HG03066 (cell line): ENCODE results near the gene ATP11A.
"Not testable (repeated sequence)": the region's sequence is repeated elsewhere in the genome, so short reads cannot be mapped to it uniquely, and the experiment has no call there.

ENCODE experiments used
- ATAC-seq: cut with Tn5 transposase; IDR thresholded peaks from one replicate; pipeline ENCODE4 v1.9.1; 2021; ENCODE audit warnings: low read depth; ENCODE audit not compliant: unreplicated experiment

ATP11A gene

GRCh38 chr13:112669881-112670499 lies 19.8 kb upstream of the ATP11A start:
- ATAC-seq: no peak

DNA sequence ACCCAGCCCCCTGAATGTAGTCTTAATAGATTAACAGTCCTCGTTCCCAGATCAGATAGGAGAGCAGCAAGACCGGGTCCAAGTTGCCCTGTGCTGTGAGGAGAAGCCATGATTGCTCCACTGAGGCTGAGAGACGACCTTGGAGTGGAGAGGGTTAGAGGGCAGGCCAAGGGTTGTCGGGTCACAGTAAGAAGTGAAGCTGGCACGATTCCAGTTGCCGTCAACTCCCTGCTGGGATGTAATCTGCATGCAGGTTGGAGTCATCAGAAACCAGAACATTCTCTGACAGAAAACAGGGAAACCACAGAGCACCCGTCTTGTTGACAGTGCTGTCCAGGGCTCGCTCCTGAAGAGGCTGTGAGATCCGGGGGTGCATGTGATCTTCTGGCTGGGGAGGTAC lies 19.0 kb upstream of the ATP11A start:
- ATAC-seq: no peak

DNA sequence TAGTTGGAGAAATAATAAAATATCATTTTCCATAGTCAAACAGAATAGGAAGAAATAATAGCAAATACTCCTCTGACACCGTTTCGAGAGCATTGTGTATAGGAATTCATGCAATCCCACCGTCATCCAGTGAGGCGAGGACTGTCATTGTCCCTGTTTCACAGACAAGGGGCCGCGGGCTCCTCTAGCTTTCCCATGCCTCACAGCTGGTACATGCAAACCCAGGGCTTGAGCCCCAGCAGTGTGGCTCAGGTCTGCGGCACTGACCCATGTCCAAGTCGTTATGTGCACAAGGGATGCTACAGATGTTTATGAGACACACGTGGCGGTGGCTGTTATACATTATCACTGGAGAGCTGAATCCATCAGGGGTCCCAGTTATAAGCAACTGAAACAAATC lies 18.5 kb upstream of the ATP11A start:
- no peak for ATAC-seq

DNA sequence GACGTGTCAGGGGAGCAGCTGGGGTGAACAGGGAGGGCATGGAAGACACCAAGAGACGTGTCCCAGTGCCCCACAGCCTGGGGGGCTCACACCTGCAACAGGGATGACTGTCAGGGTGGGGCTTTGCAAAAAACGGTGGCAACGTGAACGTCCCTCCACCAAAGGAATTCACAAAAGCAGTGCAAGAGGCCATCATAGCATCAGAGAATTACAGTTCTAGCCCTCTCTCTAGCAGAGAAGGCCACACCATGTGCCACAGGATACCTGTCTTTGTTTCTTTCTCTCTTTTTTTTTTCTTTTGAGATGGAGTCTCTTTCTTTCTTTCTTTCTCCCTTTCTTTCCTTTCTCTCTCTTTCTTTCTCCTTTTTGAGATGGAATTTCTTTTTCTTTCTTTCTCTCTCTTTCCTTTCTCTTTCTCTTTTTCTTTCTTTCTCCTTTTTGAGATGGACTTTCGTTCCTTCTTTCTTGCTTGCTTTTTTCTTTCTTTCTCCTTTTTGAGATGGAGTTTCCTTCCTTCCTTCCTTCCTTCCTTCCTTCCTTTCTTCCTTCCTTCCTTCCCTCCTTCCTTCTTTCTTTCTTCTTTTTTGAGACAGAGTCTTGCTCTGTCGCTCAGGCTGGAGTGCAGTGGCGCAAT lies 17.1 kb upstream of the ATP11A start:
- ATAC-seq: no peak

DNA sequence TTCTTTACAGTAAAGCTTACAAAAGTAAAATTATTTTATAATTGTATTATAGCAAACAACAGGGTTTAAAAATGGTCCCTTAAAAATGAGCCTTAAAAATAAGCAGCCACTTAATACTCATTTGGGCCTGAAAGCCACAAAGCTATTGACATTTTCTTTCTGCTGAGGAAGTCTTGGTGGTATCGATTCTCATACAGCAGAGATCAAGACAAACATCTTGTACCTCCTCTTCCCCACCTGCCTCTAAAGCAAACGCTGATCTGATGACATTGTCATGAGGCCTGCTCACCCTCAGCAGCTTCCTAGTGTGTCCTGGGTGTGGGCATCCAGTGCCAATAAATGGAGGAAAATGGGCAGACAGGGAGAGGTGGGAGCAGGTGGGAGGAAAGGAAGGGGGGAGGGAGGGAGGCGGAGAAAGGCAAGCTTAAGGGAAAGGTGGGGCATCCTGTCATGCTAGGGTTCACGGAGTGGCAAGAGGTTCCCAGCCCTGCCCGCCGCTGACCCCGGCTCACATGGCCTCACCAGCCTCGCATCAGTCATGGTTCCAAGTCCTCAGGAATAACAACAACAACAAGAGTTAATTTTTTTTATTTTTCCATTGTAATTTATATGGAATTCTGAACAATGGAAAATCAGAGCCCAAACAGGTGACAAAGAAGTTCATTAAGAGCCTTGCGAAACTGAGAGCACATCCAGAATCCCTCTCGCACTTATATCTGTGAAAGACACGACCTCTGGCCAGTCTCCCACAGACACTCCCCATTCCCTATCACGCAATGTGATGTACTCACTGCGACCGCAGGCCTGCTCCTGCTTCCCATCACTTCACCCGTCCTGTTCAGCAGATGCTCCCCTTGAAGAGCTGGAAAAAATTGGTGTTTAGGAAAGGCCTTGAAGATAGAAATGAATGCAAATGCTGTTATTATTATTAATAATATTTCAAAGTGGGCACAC lies 15.1 kb upstream of the ATP11A start:
- no peak for ATAC-seq

GRCh38 chr13:112675366-112675756 lies 14.5 kb upstream of the ATP11A start:
- ATAC-seq: no peak

DNA sequence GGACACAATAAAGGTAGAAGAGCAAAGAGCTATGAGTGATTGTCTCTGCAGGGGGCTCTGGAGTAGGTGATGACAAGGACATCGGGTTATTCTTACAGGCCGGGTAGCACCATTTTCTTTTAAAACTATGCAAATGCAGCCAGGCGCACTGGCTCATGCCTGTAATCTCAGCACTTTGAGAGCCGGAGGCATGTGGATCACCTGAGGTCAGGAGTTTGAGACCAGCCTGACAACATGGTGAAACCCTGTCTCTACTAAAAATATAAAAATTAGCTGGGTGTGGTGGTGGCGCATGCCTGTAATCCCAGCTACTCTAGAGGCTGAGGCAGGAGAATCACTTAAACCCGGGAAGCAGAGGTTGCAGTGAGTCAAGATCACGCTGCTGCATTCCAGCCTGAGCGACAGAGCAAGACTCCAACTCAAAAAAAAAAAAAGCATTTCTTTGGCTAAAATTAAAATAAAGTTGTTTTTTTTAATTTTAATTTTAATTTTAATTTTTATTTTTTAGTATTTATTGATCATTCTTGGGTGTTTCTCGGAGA lies 12.3 kb upstream of the ATP11A start:
- ATAC-seq: not testable (repeated sequence)

GRCh38 chr13:112679381-112679780 lies 10.5 kb upstream of the ATP11A start:
- ATAC-seq: no peak

GRCh38 chr13:112679932-112680677 lies 9.7 kb upstream of the ATP11A start:
- no peak for ATAC-seq

DNA sequence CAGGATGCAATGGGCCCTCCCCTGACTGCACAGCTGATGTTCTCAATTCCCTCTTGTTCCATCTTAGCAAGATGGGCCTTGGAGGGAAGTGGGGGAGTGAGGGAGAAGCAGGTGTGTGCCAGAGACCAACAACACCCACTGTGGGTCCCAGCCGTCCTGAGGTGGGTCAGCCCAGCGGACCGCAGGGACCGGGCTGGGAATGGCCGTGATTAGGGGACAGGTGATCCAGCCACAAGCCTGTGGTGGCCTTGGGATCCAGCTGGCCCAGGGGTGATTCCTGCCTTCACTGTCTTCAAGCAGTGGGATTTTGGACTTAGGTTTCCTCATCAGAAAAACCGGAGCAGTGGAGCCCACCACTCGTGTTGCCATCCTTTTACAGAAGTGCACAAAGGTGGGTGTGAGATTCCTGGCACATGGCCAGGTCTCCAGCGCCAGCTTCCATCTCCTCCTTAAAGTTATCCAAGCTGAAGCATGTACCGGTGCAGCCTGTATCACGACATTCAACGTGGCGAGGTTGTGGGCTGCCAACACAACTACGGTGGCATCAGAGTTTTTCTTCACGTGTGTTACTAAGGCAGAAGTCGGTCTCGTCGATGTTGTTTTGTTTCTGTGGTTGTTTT lies 9.0 kb upstream of the ATP11A start:
- no peak for ATAC-seq

DNA sequence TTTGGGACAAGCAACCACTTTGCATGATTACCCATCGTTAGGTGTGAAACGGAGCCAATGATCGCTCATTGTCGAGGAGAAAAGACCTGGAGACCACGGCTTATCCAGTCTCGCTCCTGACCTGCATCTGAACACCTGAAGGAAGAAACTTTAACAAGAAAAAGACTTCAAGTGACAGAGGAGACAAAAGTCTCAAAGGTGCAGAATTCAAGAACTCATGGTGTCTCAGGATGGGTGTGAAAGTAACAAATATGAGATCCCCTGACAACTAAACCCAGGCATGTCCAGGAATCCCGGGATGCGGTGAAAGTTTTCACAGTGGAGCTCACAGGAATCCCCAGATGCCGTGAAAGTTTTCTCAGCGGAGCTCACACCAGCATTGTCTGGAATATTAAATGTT lies 6.3 kb upstream of the ATP11A start:
- ATAC-seq: no peak

DNA sequence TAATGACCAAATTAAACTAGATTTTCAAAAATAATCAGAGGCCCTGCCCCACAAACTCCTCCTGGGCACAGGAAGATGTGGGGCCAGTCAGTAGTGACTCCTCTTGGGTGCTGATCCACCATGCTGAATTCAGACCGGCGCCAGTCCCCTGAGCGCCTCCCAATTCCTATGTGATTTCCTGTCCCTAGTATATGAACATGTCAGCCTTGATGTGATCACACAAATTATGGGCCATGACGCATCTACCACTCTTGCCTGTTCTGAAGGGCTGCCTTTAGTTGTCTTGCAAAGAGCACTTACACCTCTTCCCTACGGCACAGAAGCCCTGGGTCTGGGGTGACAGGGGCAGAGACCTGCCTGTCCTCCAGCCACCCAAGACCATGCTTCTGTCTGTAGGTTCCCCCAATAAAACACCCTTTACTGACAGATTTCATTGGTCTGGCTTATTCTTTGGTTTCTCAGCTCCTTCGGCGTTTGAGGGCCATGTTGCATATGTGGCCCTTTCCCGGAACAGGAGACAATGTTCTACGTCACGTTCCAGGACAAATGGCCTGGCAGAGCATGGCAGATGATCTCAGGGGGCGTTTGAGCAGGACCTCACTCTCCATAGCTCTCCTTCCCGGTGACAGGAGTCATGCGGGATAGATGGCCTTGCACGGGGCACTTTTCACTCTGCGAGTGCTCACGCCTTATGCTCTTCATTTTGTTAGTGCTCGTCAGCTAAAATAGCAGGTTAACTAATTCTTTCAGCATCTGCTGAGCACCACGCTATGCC lies 5.6 kb upstream of the ATP11A start:
- ATAC-seq: no peak

GRCh38 chr13:112685189-112685805 lies 4.5 kb upstream of the ATP11A start:
- ATAC-seq: not testable (repeated sequence)

DNA sequence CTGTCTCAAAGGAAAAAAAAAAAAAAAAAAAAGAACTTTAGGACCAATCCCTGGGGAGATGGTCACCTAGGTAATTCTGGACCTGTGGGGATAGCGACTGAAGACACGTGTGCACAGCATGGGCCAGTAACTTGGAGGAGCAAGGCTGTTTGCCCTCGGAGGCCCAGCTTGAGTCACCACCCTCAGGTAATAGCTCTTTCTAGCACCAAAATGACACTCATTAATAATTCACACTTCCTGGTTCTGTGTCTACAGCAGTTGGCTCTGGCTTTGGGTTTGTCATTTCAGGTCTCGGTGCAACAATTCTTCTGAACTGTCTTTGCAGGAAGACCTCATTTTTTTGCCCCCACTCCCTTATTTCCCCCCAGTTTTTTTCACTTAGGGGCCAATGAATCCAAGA lies 3.9 kb upstream of the ATP11A start:
- ATAC-seq: no peak

GRCh38 chr13:112686364-112686763 lies 3.5 kb upstream of the ATP11A start:
- ATAC-seq: no peak

GRCh38 chr13:112686987-112687386 lies 2.9 kb upstream of the ATP11A start:
- ATAC-seq: no peak

- ATAC-seq: no peak
Measured at GRCh38 chr13:112687836-112688559, 1.8 kb upstream of the ATP11A start.

GRCh38 chr13:112688560-112689302 lies 1.1 kb upstream of the ATP11A start:
- no peak for ATAC-seq
